GM18517 (cell line): Measurements from ENCODE around the gene TMEM141.
A peak's percentile ranks its signal among the peaks of the same experiment; 100 is the strongest.

Experiments used
- ATAC-seq: cut with Tn5 transposase; IDR thresholded peaks from one replicate; pipeline ENCODE4 v1.9.1; 2021; ENCODE audit warnings: mild to moderate bottlenecking, moderate library complexity; ENCODE audit not compliant: unreplicated experiment

The TMEM141 gene

DNA sequence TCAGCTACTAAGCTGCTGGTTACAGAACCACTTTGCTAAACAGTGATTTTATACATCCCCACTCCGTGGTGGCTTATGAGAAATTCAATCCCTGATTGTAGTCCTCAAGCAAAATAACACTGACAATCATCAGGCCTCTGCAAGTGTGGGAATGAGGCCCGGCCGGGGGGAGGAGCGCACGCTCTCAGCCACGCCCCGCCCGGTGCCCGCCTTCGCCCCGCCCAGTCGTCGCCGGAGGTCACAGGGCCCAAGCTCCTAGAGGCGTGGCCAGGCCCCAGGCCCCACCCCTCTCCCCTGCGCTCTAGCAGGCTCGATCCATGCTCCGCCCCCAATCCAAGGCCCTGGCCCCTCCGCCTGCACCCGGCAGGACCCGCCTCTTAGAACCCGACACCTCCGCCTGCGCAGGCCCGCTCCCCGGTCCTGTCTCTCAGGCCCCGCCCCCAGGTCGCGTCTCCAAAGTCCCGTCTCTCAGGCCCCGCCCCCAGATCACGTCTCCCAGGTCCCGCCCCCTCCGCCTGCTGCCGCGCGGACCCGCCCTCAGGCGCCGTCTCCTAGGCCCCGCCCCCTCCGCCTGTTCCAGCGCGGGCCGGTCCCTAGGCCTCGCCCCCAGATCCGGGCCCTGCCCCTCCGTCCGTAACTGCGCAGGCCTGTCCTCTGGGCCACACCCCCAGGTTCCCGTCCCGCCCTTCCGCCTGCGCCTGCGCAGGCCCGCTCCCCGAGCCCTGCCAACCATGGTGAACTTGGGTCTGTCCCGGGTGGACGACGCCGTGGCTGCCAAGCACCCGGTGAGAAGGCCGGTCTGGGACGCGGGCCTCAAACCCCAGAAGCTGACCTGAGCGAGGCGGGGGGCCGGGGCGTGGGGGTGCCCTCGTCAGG lies at the start of gene TMEM141:
Gene TMEM141 (plus strand): TSS at position 705 of the 876 bp plus-strand sequence. CDS start 27 bp downstream, at position 732.
- peak; percentile 71 for ATAC-seq

DNA sequence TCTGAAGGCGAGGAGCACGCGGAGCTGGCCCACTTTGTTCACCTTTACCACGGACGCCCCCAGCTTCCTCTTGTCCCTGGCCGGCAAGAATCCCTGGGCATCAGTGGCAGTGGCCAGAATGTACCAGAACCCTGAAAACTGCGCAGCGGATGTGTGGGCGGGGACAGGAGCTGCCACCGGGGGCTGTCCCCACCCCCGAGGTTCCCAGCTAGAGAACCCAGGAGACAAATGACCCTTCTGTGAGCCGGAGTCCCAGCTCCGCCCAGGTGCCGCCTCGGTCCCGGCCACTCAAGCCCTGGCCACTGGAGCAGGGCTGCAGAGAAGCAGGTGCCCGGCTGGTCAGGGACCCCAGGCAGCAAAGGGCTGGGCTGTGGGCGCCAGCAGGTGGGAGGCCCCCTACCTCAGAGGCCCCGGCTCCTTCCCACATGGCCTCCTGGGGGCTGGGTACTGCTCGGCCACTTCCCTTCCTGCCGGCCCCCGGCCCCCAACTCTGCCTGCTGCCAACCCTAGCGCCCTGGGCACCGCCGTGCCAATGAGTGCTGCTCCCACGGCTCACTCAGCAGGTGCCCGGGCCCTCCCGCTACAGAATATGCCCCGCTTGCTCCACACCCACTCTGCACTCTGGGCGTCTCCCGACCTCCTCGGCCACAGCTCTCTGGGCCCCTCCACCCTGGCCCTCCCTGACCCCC lies 49.1 kb upstream of the TMEM141 start:
- no peak for ATAC-seq

DNA sequence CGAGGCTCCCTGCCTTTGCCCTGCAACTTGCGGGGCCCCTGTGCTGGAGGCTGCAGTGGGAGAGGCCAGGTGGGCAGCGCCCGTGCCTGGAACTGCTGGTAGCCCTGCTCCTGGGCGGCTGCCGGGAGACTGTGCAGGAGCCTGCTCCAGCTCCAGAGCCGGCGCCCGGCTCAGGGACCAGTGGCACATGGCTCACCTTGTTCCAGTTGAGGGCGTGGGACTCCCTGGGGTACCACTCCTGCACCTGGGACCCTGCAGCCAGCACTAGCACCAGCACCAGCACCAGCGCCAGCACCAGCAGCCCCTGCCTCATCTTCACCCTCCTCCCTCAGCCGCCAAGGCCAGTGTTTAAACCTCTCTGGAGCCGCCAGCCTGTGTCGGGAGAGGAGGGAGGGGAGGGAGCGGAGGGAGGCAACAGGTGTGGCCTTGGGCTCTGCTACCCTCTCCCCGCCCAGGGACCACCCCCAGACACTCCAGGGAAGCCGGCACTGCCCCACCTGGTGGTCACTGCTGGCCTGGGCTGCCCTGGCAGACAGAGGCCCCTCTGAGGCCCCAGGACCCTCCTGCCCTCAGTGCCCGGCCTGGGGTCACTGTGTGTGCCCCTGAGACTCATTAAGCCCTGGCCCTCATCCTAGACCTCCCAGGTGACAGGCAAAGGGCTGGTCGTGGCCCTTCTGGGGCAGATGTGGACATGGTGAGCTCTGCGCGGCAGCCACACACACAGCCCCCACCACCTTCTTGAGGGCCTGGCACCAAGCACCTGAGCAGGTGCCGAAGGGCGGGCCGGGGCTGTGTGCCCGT lies 48.4 kb upstream of the TMEM141 start, which contains the start of gene LCN10:
Gene LCN10 (minus strand): TSS at position 350 of the 801 bp plus-strand sequence. CDS start 37 bp downstream, at position 313.
- ATAC-seq = no peak

DNA sequence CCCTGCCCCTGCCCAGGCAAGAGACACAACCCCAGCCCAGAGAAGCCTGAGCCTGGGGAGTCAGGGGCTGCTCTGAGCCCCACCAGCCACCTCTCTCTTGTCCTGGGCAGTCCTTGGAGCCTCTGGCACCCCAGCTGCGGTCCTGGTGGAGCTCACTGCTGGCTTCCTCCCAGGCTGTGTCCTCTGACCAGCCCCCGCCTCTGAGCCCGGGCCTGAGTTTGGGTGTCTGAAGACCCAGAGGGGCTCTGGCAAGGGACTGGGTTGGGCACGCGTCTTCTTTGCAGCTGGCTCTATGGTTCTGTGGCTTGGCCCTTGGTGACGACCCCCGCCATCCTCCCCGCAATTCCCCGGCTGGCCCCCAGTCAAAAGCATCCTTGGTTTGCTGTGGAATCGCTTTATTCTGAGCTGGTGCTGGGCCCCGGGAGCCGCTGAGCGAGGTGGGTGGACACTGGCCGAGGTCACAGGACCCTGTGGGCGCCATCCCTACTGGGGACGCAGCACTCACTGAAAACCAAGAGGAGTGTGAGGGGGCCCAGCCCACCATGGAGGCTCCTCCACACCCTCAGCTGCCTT lies 47.4 kb upstream of the TMEM141 start:
- no peak for ATAC-seq

DNA sequence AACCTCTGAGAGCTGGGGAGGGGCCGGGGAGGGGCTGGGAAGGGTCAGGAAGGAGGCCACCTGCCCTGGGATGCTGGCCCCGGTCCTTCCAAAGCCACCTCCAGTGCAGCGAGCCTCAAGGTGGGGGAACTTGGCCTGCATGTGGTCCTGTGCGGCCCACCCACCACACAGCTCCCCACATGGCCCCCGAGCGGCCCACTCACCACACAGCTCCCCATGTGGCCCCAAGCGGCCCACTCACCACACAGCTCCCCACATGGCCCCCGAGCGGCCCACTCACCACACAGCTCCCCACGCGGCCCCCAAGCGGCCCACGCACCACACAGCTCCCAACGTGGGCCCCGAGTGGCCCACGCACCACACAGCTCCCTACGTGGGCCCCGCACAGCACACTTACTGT lies 46.4 kb upstream of the TMEM141 start:
- ATAC-seq = no peak

DNA sequence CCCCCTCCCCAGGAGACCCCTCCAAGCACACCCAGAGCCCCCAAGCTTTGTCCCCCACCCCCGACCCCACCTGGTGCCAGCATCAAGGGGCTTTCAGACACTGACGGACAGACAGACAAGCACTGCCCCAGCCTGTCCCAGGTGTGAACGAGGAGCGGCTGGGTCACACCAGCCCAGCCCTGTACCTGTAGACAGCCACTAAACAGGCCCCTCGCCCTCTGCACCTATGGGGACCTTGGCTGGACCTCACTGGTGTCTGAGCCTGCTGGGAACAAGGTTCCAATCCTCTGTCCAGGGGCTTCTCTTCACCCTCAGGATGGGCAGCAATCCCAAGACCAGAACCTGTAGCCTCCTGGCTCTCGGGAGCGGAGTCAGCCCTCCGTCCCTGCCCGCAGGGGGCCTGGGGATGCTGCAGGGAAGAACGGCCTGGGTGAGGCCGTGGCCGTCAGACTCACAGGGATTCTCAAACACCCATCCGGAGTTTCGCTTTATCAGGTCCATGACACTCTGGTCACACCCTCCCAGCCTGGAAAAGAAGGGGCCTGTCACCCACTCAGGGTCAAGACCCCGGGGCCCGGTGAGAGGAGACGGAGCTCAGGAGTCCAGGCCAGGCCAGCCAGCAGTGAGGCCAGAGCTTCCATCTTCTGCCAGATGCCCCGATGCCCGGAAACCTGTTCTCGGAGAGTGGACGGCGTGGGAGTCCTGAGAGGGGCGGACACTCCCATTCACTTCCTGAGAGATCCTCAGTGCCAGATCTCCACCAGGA lies 45.6 kb upstream of the TMEM141 start:
- ATAC-seq = no peak

DNA sequence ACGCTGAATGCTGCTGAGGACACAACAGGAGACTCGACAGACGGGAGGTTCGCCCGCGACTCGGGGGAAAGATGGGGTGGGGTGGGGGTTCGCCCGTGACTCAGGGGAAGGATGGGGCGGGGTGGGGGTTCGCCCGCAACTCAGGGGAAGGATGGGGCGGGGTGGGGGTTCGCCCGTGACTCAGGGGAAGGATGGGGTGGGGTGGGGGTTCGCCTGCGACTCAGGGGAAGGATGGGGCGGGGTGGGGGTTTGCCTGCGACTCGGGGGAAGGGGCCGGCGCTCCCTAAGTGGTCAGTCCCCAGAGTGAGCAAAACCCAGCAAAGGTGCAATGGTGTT lies 45.0 kb upstream of the TMEM141 start:
- ATAC-seq = no peak

DNA sequence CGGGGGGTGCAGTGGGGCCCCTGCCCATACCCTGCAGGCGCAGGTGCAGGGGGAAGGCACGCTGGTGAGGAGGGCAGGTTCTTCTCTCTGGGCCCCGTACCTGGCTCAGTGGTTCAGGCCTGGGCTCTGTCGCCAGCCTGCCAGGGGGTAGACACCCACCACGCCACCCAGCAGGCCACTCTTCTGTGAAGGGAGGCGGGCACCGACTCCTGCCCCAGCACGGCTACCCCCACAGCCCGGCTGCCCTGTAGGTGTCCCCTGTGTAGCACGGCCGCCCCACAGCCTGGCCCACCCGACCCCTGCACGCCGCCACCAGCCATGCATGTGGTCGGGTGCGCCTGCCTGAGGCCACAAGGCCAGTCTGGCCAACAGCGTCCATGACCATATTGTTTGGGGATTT lies 44.5 kb upstream of the TMEM141 start:
- ATAC-seq = no peak

DNA sequence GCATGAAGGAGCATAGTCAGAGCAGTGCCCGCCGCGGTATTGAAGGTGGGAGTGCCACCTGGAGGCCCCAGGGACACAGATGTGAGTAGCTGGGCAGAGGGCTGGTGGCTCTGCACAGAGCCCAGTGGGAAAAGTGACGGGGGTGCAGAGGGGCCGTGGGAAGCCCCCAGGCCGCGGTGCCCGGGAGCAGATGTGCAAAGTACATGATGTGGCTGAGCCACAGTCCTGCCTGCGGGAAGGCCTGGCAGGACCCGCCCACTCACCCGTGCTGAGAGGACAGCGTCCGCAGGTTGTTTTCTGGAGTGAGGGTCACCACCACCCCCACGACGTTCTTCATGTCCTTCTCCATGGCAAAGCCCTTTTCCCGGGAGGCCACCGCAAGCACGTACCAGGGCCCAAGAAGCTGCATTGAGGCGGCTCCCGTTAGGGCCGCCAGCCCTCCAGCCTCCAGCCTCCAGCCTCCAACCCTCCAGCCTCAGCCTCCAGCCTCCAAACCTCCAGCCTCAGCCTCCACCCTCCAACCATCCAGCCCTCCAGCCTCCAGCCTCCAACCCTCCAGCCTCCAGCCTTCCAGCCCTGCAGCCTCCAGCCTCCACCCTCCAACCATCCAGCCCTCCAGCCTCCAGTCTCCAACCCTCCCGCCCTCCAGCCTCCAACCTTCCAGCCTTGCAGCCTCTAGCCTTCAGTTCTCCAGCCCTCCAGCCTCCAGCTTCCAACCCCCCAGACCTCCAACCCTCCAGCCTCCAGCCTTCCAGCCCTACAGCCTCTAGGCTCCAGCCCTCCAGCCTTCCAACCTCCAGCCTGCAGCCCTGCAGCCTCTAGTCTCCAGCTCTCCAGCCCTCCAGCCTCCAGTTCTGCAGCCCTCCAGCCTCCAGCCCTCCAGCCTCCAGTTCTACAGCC lies 43.7 kb upstream of the TMEM141 start:
- no peak for ATAC-seq

DNA sequence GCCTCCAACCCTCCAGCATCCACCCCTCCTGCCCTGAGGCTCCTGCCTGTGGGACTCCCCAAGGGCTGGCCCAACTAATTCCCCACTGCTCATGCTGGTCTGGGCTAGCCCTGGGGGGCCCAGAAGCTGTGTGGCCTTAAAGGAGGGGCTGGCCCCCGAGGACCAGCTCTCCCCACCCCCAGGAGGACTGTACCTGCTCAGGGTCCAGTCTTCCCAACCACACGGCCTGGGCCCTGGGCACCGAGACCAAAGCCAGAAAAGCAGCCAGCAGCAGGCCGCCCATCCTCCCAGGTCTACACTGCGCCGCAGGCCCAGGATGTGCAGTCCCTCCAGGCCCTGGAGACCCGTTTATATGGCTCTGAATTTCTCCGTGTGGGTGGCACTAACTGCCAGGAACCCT lies 42.9 kb upstream of the TMEM141 start, which contains the start of gene LCN6:
Gene LCN6 (minus strand): TSS at position 325 of the 400 bp plus-strand sequence. CDS start 42 bp downstream, at position 283.
- no peak for ATAC-seq

DNA sequence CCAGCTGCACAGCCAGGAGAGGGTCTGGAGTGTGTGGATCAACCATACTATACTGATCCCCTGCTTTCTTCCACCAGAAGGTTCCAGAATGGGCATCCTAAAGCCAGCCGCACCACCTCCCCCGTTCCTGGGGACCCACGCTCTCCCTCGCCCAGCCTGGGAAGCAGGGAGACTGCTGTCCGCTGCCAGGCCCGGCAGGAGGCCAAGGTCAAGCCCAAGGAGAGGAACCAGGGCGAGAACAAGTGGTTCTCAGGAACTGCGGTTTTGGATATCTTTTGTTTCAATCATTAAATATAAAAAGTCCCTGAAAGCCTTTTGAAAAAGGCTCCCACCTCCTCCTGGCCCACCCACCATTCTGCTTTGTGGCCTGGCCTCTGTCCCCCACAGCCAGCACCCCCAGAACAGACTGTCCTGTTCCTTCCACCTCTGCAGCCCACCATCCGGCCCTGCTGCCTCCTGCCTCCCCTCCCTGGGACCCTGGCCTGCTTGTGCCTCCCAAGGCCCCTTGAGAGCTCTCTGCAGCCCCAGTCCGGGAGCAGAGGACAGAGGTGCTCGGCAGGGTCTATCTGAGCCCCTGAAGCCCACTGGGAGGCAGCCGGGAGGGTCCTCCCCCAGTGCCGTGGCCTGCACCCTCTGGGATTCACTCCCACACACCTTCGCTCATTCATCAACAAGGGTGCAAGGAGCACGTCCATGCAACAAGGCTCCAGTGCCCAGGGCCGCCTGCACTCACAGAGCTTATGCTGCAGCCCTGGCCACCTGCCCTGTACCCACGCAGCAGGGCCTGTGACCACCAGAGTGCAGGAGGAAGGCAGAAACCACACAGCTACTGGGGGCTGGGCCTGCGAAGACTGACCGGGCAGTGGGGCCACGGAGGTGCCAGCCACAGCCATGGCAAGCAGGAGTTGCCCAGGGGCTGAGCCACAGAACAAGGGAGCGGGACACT lies 42.2 kb upstream of the TMEM141 start:
- no peak for ATAC-seq

DNA sequence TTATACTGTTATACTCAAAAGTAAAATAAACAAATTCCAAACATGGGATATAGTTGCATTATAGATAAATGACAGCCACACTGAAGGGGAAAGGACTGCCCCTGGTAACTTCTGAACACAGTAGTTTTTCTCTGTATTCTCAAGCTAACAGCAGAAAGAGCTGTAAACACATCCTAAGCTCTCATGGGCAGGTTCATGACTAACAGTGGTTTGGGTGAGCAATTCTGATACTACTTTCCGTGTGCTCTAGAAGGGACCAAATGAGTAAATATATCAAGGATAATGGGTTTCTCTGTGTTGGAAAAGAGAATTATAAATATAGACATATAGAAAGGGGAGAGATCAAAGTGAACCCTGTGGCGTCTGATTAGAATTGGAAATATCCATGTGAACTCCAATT lies 40.6 kb upstream of the TMEM141 start:
- ATAC-seq = no peak

DNA sequence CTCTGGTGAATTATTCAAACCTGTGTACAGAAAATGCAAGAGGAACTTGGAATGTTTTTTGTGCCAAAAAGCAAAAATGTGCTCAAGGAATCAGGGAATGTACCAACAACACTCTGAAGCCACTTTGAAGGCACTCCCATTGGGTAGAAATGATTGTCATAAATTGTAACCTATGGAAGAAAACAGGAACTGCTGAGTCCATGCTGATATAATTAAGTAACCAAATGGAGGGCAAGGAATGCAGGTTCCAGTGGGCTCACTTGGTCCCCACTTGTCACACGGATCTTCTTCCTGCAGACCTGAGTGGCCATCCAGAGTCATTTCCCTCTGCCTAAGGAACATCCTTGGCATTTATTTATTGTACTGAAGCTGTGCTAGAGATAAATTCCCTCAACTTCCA lies 39.9 kb upstream of the TMEM141 start:
- ATAC-seq = no peak

DNA sequence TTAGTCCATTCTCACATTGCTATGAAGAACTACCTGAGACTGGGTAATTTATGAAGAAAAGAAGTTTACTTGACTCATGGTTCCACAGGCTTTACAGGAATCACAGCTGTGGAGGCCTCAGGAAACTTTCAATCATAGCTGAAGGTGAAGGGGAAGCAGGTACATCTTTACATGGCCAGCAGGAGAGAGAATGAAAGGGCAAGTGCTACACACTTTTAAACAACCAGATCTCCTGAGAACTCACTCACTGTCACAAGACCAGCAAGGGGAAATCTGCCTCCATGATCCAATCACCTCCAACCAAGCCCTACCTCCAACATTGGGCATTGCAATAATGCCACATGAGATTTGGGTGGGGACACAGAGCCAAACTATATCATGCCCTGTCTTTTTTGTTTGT lies 39.3 kb upstream of the TMEM141 start:
- no peak for ATAC-seq

DNA sequence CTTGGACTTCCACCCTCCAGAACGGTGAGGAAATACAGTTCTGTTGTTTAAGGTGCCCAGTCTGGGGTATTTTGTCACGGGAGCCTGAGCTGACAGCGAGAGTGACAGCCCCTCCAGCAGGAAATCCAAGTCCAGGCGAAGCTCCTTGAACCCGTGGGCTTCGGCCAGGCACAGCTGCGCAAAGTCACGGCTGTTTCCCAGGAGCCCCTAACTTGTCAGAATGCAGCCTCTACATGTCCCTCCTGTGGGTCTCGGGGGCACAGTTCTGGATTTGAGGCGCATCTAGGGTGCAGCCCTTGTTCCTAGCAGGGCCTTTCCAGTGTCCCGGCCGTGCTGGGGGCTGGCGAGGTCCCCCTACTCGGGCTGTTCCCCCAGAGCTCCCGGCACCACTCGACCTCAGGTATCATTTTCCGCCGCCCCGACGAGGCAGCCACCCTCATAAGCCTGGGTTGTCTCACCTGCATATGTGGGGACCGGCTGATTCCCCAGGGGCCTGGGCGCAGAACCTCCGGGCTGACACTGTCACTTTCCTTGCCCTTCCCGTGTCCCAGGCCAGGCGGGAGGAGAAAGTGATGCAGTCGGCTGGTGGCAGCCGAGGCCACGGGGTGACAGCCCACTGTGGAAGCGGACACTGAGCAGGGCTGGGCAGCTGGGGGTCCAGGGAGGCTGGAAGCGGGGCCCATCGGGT lies 37.6 kb upstream of the TMEM141 start:
- ATAC-seq = no peak

DNA sequence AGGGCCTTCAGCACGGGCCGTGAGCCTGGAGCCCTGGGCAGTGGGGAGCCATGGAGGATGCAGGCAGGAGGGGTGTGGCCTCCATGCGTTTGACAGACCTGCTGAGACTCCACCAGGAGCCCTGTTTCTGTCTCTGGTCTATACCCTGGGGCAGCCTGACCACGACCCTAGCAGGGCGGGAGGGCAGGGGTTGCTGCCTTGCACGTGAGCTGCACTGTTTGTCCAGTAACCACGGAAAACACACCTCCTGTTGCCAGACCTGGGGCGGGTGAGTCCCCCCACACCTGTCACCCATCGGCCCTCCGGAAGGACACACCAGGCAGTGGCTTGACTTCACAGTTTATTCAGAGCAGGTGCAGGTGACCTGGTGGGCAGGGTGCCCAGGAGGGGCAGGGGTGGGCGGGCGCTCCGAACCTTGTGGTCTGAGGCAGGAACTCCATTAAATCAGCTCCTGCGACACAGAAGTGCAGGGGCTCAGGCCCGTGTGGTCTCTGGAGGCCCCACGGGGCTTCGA lies 37.0 kb upstream of the TMEM141 start:
- ATAC-seq = no peak

DNA sequence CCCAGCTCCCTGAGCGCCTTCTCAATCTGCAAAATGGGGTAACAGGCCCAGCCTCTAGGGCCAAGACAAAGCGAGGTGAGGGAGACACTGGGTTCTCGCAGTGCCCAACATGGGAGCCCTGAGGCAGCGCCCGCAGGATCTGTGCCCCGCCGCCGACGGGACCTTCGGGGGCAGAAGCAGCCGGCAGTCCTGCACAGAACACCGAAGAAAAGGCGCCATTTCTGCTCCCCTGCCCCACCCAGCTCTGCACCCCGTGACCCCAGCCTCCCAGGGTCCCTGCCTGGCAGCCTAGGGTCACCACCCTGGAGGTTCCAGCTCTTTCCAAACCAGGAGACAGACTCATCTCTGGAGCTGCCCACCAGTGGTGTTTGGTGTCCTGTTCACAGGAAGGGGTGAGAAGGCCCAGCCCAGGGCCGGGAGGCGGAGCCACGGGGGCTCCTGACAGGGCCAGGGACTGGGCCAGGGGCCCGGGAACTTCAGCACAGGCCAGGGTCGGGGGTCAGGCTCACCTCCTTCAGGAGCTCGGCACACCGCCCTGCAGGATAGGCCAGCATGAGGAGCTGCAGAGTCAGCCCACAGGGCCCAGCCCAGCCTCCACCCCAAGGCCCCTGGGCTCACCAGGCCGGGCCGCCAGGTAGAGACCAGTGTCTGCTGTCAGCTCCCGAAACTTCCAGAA lies 36.4 kb upstream of the TMEM141 start:
- no peak for ATAC-seq
